ENCODE results near the gene PEX16.
A peak's percentile ranks its signal among the peaks of the same experiment; 100 is the strongest.
"Not testable (repeated sequence)": the region's sequence is repeated elsewhere in the genome, so short reads cannot be mapped to it uniquely, and the experiment has no call there.

Gene PEX16

DNA sequence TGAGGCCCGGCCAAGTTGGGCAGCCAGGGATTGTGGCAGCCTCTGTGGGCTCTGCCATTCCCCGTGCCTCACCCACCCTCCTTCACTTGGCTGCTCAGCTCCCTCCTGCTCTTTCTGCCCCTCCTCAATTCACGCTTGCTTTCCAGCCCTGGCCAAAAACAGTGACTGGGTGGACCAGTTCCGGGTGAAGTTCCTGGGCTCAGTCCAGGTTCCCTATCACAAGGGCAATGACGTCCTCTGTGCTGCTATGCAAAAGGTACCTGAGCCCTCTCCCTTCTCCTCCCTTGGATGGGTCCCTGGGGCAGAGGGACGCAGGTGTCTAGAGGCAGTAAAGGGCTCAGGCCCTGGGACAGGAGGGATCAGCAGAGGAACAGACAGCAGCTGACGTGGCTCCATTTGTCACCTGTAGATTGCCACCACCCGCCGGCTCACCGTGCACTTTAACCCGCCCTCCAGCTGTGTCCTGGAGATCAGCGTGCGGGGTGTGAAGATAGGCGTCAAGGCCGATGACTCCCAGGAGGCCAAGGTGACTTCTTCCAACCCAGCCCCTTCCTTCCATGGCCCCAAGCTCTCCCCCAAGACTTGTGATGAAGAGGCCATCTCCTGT lies 13.3 kb downstream of the PEX16 start:
- no peak overlapping the region for H3K4me3 ChIP-seq (ENCODE audit: low read depth, low read length)
- DNase-seq (ENCODE audit: low read depth) = no peak
- TF ChIP-seq, protein P1, sequence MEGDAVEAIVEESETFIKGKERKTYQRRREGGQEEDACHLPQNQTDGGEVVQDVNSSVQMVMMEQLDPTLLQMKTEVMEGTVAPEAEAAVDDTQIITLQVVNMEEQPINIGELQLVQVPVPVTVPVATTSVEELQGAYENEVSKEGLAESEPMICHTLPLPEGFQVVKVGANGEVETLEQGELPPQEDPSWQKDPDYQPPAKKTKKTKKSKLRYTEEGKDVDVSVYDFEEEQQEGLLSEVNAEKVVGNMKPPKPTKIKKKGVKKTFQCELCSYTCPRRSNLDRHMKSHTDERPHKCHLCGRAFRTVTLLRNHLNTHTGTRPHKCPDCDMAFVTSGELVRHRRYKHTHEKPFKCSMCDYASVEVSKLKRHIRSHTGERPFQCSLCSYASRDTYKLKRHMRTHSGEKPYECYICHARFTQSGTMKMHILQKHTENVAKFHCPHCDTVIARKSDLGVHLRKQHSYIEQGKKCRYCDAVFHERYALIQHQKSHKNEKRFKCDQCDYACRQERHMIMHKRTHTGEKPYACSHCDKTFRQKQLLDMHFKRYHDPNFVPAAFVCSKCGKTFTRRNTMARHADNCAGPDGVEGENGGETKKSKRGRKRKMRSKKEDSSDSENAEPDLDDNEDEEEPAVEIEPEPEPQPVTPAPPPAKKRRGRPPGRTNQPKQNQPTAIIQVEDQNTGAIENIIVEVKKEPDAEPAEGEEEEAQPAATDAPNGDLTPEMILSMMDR (IDR thresholded peaks at IDR 0.05; ENCODE audit: low read depth, low read length, missing control alignments) = no peak

DNA sequence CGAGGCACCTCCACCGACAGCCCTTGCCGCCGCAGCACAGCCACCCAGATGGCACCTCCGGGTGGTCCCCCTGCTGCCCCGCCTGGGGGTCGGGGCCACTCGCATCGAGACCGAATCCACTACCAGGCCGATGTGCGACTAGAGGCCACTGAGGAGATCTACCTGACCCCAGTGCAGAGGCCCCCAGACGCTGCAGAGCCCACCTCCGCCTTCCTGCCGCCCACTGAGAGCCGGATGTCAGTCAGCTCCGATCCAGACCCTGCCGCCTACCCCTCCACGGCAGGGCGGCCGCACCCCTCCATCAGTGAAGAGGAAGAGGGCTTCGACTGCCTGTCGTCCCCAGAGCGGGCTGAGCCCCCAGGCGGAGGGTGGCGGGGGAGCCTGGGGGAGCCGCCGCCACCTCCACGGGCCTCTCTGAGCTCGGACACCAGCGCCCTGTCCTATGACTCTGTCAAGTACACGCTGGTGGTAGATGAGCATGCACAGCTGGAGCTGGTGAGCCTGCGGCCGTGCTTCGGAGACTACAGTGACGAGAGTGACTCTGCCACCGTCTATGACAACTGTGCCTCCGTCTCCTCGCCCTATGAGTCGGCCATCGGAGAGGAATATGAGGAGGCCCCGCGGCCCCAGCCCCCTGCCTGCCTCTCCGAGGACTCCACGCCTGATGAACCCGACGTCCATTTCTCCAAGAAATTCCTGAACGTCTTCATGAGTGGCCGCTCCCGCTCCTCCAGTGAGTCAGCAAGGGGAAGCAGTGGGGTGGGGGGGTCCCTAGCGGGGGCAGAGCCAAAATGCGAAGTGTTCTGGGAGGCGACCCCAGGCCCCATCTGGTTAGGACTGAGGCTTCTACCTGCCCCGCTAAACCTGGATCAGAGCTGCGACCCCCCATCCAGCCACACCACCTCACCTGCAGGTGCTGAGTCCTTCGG lies 15.0 kb downstream of the PEX16 start:
- no peak overlapping the region for H3K4me3 ChIP-seq (ENCODE audit: low read depth, low read length)
- TF ChIP-seq, protein P1 (IDR thresholded peaks at IDR 0.05; ENCODE audit: low read depth, low read length, missing control alignments) = no peak
- DNase-seq (ENCODE audit: low read depth) = no peak

DNA sequence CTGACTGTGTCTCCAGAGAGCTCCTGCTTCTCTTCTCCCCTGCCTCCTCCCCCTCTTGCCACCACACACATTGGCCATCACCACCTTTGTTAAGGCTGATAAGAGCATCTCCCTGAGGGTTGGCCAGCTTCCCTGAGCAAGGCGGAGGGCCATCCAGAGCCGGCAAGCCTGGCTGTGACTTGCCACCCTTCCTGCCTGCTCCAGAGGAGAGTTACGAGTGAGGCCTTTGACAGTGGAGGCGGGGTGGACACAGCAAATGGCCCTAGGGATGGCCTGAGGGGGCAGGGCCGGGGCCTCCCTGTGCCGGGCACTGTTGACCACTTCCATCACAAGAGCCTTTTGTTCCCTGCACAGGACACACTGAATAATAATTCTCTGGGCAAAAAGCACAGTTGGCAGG lies 16.1 kb downstream of the PEX16 start:
- no peak for DNase-seq (ENCODE audit: low read depth)
- TF ChIP-seq, protein P1 (IDR thresholded peaks at IDR 0.05; ENCODE audit: low read depth, low read length, missing control alignments) = no peak

DNA sequence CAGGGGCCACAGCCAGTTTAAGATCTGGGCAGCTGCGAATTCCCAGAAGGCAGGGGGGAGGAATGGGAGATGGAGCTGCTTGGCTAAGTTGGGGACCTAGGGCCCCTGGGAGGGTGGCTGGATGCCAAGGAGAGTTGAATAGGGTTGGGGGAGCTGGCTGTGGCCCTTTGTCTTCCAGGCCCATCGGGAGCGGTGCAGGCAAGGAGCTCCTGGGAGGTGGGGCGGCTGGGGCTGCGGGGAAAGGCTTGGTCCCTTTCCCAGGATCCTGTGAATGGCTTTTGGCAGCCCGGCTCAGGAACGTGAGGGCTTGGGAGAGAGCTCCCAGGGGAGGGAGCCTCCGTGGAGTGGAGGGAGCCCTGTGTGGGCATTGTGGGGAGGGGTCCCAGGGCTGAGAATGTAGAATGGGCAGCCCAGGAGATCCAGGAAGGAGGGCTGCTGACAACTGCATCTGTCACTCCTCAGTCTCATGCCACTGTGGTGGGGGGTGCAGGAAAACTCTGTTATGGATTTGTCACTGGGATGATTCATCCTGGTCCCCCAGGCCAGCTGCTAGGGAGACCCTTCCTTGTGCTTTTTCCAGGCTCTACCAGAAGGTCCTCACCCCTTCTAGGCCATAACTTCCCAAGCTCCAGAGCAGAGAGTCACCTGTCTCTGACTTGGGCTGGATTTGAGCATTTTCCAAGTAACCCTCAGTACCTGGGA lies 16.6 kb downstream of the PEX16 start:
- DNase-seq (ENCODE audit: low read depth) = no peak
- TF ChIP-seq, protein P1 (IDR thresholded peaks at IDR 0.05; ENCODE audit: low read depth, low read length, missing control alignments) = no peak

More for the DNA sequence above, 16.1 kb downstream of the PEX16 start:
- no peak overlapping the region for H3K4me3 ChIP-seq (ENCODE audit: low read depth, low read length)

DNA sequence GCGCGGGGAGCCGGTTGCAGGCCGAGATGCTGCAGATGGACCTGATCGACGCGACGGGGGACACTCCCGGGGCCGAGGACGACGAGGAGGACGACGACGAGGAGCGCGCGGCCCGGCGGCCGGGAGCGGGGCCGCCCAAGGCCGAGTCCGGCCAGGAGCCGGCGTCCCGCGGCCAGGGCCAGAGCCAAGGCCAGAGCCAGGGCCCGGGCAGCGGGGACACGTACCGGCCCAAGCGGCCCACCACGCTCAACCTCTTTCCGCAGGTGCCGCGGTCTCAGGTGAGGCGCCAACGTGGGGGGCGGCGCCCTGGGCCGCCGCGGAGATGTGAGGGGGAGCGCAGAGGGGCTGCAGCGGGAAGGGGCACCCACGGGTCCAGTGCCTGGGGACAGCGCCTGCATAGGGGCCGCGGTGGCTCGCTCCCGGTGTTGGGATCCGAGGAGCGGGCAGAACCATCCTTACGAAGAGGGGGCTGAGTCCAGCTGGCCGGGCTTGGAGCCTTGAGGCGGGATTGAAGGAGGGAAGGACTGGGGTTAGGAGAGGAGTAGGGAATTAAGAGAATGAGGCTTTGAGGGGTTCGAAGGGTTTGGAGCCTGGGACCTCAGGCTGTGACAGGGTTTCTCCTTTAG lies 17.4 kb downstream of the PEX16 start:
- not testable (repeated sequence) for DNase-seq (ENCODE audit: low read depth); H3K4me3 ChIP-seq (ENCODE audit: low read depth, low read length)

More for the DNA sequence above, 16.6 kb downstream of the PEX16 start:
- H3K4me3 ChIP-seq (ENCODE audit: low read depth, low read length) = no peak overlapping the region

DNA sequence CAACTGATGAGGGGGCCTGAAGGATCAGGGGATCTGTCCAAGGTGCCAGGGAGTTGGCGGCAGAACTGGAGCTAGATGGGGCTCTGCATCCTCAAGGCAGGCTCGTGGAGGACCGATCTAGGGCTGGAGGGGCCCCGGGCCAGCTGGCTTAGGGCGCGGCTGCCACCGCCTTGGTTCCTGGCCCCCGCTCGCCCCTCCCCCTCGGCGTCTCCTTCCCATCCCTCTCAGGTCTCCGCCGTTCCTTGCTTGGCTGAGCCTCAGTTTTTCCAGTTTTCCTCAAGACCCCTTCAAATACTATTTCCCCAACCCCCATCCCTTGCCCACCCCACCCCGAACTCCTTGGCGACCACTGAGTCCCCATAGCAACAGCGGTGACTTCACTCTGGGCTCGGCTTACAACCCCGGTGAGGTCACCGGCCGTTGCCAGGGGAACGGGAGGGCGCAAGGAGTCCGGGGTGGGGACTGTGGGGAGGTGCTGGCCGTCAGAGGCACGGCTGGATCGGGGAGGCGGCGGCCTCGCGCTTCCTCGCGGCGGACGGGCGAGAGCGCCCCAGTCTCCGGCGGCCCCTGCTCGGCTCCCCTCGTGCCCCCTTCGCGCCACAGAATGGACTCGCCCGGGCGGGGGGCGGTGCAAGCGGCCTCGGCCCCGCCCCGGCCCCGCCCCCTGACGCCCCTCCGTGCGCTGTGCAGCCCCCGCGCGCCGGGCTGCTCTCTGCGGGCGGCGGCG lies 18.1 kb downstream of the PEX16 start:
- peak overlapping the region; percentile 40 for H3K4me3 ChIP-seq (ENCODE audit: low read depth, low read length)
- TF ChIP-seq, protein P1 (IDR thresholded peaks at IDR 0.05; ENCODE audit: low read depth, low read length, missing control alignments) = no peak
- no peak for DNase-seq (ENCODE audit: low read depth)

All from GM12864 (cell line).